ENCODE results near the gene KMT2B. TPM values are rescaled to one million over a fixed set of nuclear protein-coding genes. Genes with fewer than 3 reads are reported as not detected.

The KMT2B gene
- total RNA-seq, 1 donor: 6.5 TPM

GRCh38 chr19:35784503-35785338 lies 66.9 kb downstream of the KMT2B start:
- Histone ChIP-seq H3K36me3 (ENCODE audit: insufficient read depth, low read length) (no peaks in the 10 kb centered on the region), H3K27ac (ENCODE audit: low read depth, low read length) (no peak overlapping the region), H3K9me3 (ENCODE audit: low read depth, low read length) (no peaks in the 10 kb centered on the region), H4K20me1 (ENCODE audit: insufficient read depth, low read length) (no peaks in the 10 kb centered on the region), H3K4me2 (ENCODE audit: insufficient read depth, low read length) (no peak overlapping the region), H3K4me3 (ENCODE audit: insufficient read depth, low read length) (no peak overlapping the region), H2AFZ (ENCODE audit: low read length) (no peak overlapping the region), H3K4me1 (ENCODE audit: insufficient read depth, low read length) (no peaks in the 10 kb centered on the region), H3K27me3 (ENCODE audit: insufficient read depth, low read length) (no peaks in the 10 kb centered on the region), H3K79me2 (ENCODE audit: insufficient read depth, low read length) (no peaks in the 10 kb centered on the region)
- peak; percentile 75 for DNase-seq (ENCODE audit: insufficient read length, low spot score, missing footprints)
- no peak for TF ChIP-seq CTCF (IDR thresholded peaks at IDR 0.05; ENCODE audit: extremely low read depth, low read depth, low read length)

DNA sequence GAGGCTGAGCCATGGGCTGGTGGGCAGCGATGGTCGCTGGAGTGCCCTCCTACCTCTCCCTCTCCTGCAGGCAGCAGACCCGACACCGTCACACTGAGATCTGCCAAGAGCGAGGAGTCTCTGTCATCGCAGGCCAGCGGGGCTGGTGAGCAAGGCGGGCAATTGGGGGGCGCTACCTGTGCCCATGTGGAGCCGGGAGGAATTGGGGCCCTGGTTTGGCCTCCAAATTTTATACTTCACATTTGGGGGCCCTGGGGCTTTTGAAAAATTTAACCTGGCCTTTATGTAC lies 67.5 kb downstream of the KMT2B start:
- Histone ChIP-seq H3K4me3 (ENCODE audit: insufficient read depth, low read length) (no peak overlapping the region), H3K4me2 (ENCODE audit: insufficient read depth, low read length) (no peak overlapping the region), H4K20me1 (ENCODE audit: insufficient read depth, low read length) (no peaks in the 10 kb centered on the region), H2AFZ (ENCODE audit: low read length) (no peak overlapping the region), H3K9me3 (ENCODE audit: low read depth, low read length) (no peaks in the 10 kb centered on the region), H3K27ac (ENCODE audit: low read depth, low read length) (no peak overlapping the region), H3K27me3 (ENCODE audit: insufficient read depth, low read length) (no peaks in the 10 kb centered on the region), H3K79me2 (ENCODE audit: insufficient read depth, low read length) (no peaks in the 10 kb centered on the region), H3K36me3 (ENCODE audit: insufficient read depth, low read length) (no peaks in the 10 kb centered on the region), H3K4me1 (ENCODE audit: insufficient read depth, low read length) (no peaks in the 10 kb centered on the region)
- no peak for DNase-seq (ENCODE audit: insufficient read length, low spot score, missing footprints)
- no peak for TF ChIP-seq CTCF (IDR thresholded peaks at IDR 0.05; ENCODE audit: extremely low read depth, low read depth, low read length)

DNA sequence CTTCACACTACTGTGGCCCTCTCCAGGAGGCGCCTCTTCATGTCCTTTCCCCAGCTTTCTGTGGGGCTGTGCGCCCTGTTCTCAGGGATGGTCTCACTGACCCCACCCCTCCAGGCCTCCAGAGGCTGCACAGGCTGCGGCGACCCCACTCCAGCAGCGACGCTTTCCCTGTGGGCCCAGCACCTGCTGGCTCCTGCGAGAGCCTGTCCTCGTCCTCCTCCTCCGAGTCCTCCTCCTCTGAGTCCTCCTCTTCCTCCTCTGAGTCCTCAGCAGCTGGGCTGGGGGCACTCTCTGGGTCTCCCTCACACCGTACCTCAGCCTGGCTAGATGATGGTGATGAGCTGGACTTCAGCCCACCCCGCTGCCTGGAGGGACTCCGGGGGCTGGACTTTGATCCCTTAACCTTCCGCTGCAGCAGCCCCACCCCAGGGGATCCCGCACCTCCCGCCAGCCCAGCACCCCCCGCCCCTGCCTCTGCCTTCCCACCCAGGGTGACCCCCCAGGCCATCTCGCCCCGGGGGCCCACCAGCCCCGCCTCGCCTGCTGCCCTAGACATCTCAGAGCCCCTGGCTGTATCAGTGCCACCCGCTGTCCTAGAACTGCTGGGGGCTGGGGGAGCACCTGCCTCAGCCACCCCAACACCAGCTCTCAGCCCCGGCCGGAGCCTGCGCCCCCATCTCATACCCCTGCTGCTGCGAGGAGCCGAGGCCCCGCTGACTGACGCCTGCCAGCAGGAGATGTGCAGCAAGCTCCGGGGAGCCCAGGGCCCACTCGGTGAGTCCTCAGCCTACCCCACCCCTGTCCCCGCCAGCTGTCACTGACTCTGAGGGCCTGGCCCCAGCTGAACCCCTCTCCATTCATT lies 68.7 kb downstream of the KMT2B start:
- TF ChIP-seq CTCF (IDR thresholded peaks at IDR 0.05; ENCODE audit: extremely low read depth, low read depth, low read length): no peak
- Histone ChIP-seq H3K4me1 (ENCODE audit: insufficient read depth, low read length) (no peaks in the 10 kb centered on the region), H3K27ac (ENCODE audit: low read depth, low read length) (no peak overlapping the region), H3K4me2 (ENCODE audit: insufficient read depth, low read length) (no peak overlapping the region), H4K20me1 (ENCODE audit: insufficient read depth, low read length) (no peaks in the 10 kb centered on the region), H3K4me3 (ENCODE audit: insufficient read depth, low read length) (no peak overlapping the region), H3K27me3 (ENCODE audit: insufficient read depth, low read length) (no peaks in the 10 kb centered on the region), H3K9me3 (ENCODE audit: low read depth, low read length) (no peaks in the 10 kb centered on the region), H3K79me2 (ENCODE audit: insufficient read depth, low read length) (no peaks in the 10 kb centered on the region), H3K36me3 (ENCODE audit: insufficient read depth, low read length) (no peaks in the 10 kb centered on the region), H2AFZ (ENCODE audit: low read length) (no peak overlapping the region)
- peak; percentile 73 for DNase-seq (ENCODE audit: insufficient read length, low spot score, missing footprints)

GRCh38 chr19:35787227-35787799 lies 69.5 kb downstream of the KMT2B start:
- H3K4me1 ChIP-seq (ENCODE audit: insufficient read depth, low read length): no peaks in the 10 kb centered on the region
- no peaks in the 10 kb centered on the region for H4K20me1 ChIP-seq (ENCODE audit: insufficient read depth, low read length)
- H3K79me2 ChIP-seq (ENCODE audit: insufficient read depth, low read length): no peaks in the 10 kb centered on the region
- no peak overlapping the region for H3K27ac ChIP-seq (ENCODE audit: low read depth, low read length)
- peak; percentile 90 for DNase-seq (ENCODE audit: insufficient read length, low spot score, missing footprints)
- H3K4me3 ChIP-seq (ENCODE audit: insufficient read depth, low read length): no peak overlapping the region
- TF ChIP-seq CTCF (IDR thresholded peaks at IDR 0.05; ENCODE audit: extremely low read depth, low read depth, low read length): no peak
- no peak overlapping the region for H3K4me2 ChIP-seq (ENCODE audit: insufficient read depth, low read length)
- H3K36me3 ChIP-seq (ENCODE audit: insufficient read depth, low read length): no peaks in the 10 kb centered on the region
- no peaks in the 10 kb centered on the region for H3K27me3 ChIP-seq (ENCODE audit: insufficient read depth, low read length)
- no peak overlapping the region for H2AFZ ChIP-seq (ENCODE audit: low read length)
- H3K9me3 ChIP-seq (ENCODE audit: low read depth, low read length): no peaks in the 10 kb centered on the region
